ENCODE data around the gene OR10G7. TPM values are rescaled to one million over a fixed set of nuclear protein-coding genes. Genes with fewer than 3 reads are reported as not detected.
"Not testable (repeated sequence)": the region's sequence is repeated elsewhere in the genome, so short reads cannot be mapped to it uniquely, and the experiment has no call there.

Gene OR10G7
- total and polyA plus RNA-seq, 2 donors (not counting 3 experiments of a cell fraction or from before 2014, with no cell fraction given), result not detected

- Histone ChIP-seq H3K79me2 (ENCODE audit: control insufficient read depth, insufficient read depth, low read length) (no peaks in the 10 kb centered on the region), H3K9me1 (replicated peaks; ENCODE audit: control insufficient read depth, extremely low read depth, insufficient read depth, low read length) (no peaks in the 10 kb centered on the region), H2AFZ (ENCODE audit: low read depth, low read length) (no peak within 1 kb of the TSS), H3K27me3 (ENCODE audit: control insufficient read depth in 2 of 2, insufficient read depth in 2 of 2, low read length in 2 of 2) (no peaks in the 10 kb centered on the region), H3K9me3 (replicated peaks; ENCODE audit: control insufficient read depth, insufficient read depth, low read length) (no peaks in the 10 kb centered on the region), H3K4me1 (ENCODE audit: control insufficient read depth, extremely low read depth, insufficient read depth, low read length) (no peaks in the 10 kb centered on the region), H4K20me1 (replicated peaks; ENCODE audit: control insufficient read depth, extremely low read depth, insufficient read depth, low read length) (no peaks in the 10 kb centered on the region), H3K9ac (replicated peaks; ENCODE audit: extremely low read depth, insufficient read depth, low read length) (no peak within 1 kb of the TSS), H3K27ac (ENCODE audit: insufficient read depth, low read depth, low read length) (no peak within 1 kb of the TSS), H3K4me3 (replicated peaks in 1 of 3; ENCODE audit: insufficient read depth in 1 of 3, low read depth in 1 of 3, low read length in 3 of 3) (no peak within 1 kb of the TSS), H3K36me3 (ENCODE audit: control insufficient read depth in 2 of 2, extremely low read depth in 1 of 2, insufficient read depth in 2 of 2, low read length in 2 of 2) (no peaks in the 10 kb centered on the region), H3K4me2 (ENCODE audit: insufficient read depth, low read length) (no peak within 1 kb of the TSS)
- CTCF ChIA-PET, result no interaction called here
- FAIRE-seq (no peak), DNase-seq (ENCODE audit: low read depth, low spot score) (no peak)
- dilution Hi-C loops (cut with MboI; ENCODE audit: extremely low pct_ligation_motif_present, low sequenced_read_pairs) (no loop called here), intact Hi-C loops (cut with micrococcal nuclease) (no loop called here)
- POLR2A ChIA-PET, result no interaction called here
- TF ChIP-seq FOS (IDR thresholded peaks at IDR 0.05; ENCODE audit: borderline replicate concordance, insufficient read depth, low read length) (no peak), GATA2 (IDR thresholded peaks at IDR 0.05; ENCODE audit: insufficient read depth, insufficient read length, low read depth, low read length) (no peak)
- TF ChIP-seq, protein P1, sequence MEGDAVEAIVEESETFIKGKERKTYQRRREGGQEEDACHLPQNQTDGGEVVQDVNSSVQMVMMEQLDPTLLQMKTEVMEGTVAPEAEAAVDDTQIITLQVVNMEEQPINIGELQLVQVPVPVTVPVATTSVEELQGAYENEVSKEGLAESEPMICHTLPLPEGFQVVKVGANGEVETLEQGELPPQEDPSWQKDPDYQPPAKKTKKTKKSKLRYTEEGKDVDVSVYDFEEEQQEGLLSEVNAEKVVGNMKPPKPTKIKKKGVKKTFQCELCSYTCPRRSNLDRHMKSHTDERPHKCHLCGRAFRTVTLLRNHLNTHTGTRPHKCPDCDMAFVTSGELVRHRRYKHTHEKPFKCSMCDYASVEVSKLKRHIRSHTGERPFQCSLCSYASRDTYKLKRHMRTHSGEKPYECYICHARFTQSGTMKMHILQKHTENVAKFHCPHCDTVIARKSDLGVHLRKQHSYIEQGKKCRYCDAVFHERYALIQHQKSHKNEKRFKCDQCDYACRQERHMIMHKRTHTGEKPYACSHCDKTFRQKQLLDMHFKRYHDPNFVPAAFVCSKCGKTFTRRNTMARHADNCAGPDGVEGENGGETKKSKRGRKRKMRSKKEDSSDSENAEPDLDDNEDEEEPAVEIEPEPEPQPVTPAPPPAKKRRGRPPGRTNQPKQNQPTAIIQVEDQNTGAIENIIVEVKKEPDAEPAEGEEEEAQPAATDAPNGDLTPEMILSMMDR (IDR thresholded peaks at IDR 0.05; ENCODE audit: extremely low read depth in 1 of 2, insufficient read depth in 1 of 2, low read depth in 1 of 2, low read length in 2 of 2), result no peak
- no TSS peak for BruUV-seq (replicated peaks)
Observed at GRCh38 chr11:124026498-124026897, 14.6 kb downstream of the OR10G7 start, which contains the start of gene OR10G8. Gene OR10G8 (plus strand): TSS chr11:124026798. CDS start chr11:124029623, 2,825 bp downstream.

DNA sequence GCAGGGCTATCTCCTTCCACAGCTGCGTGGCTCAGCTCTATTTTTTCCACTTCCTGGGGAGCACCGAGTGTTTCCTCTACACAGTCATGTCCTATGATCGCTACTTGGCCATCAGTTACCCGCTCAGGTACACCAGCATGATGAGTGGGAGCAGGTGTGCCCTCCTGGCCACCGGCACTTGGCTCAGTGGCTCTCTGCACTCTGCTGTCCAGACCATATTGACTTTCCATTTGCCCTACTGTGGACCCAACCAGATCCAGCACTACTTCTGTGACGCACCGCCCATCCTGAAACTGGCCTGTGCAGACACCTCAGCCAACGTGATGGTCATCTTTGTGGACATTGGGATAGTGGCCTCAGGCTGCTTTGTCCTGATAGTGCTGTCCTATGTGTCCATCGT lies 25.3 kb downstream of the OR10G7 start:
- H3K27ac ChIP-seq (ENCODE audit: insufficient read depth, low read depth, low read length); H4K20me1 ChIP-seq (replicated peaks; ENCODE audit: control insufficient read depth, extremely low read depth, insufficient read depth, low read length); POLR2A ChIA-PET; H2AFZ ChIP-seq (ENCODE audit: low read depth, low read length); dilution Hi-C loops (cut with MboI; ENCODE audit: extremely low pct_ligation_motif_present, low sequenced_read_pairs); intact Hi-C loops (cut with micrococcal nuclease); H3K4me2 ChIP-seq (ENCODE audit: insufficient read depth, low read length); H3K27me3 ChIP-seq (ENCODE audit: control insufficient read depth in 2 of 2, insufficient read depth in 2 of 2, low read length in 2 of 2); BruUV-seq (replicated peaks); H3K79me2 ChIP-seq (ENCODE audit: control insufficient read depth, insufficient read depth, low read length); H3K9me1 ChIP-seq (replicated peaks; ENCODE audit: control insufficient read depth, extremely low read depth, insufficient read depth, low read length); CTCF ChIA-PET; H3K36me3 ChIP-seq (ENCODE audit: control insufficient read depth in 2 of 2, extremely low read depth in 1 of 2, insufficient read depth in 2 of 2, low read length in 2 of 2); H3K9ac ChIP-seq (replicated peaks; ENCODE audit: extremely low read depth, insufficient read depth, low read length); FAIRE-seq; H3K4me1 ChIP-seq (ENCODE audit: control insufficient read depth, extremely low read depth, insufficient read depth, low read length); H3K9me3 ChIP-seq (replicated peaks; ENCODE audit: control insufficient read depth, insufficient read depth, low read length); H3K4me3 ChIP-seq (replicated peaks in 1 of 3; ENCODE audit: insufficient read depth in 1 of 3, low read depth in 1 of 3, low read length in 3 of 3); DNase-seq (ENCODE audit: low read depth, low spot score): not testable (repeated sequence)

All from endothelial cell of umbilical vein (primary cell).